NT2/D1 (cell line): ENCODE measurements around the gene DBF4.
"Not testable (repeated sequence)": the region's sequence is repeated elsewhere in the genome, so short reads cannot be mapped to it uniquely, and the experiment has no call there.

Experiments used
- DNase-seq: peaks from one replicate; pipeline ENCODE4 v3.0.0-alpha.2; 2011; ENCODE audit warnings: low read depth, low spot score
- H3K27me3 ChIP-seq: 2 replicates; pipeline ENCODE4 v1.6.0; 2011; ENCODE audit warnings: mild to moderate bottlenecking; ENCODE audit not compliant: insufficient read length, insufficient read depth
- H3K36me3 ChIP-seq: 2 replicates; pipeline ENCODE4 v1.6.1; 2011; ENCODE audit warnings: mild to moderate bottlenecking, low read length, mixed read lengths; ENCODE audit not compliant: insufficient read depth, insufficient read length
- H3K4me1 ChIP-seq: 2 replicates; pipeline ENCODE4 v1.5.1; 2011; ENCODE audit not compliant: insufficient read depth, insufficient read length
- H3K4me3 ChIP-seq: 2 replicates; pipeline ENCODE4 v1.5.1; 2011; ENCODE audit warnings: low read depth; ENCODE audit not compliant: insufficient read length
- H3K9ac ChIP-seq: 2 replicates; pipeline ENCODE4 v1.6.0; 2011; ENCODE audit warnings: low read depth; ENCODE audit not compliant: insufficient read length
- H3K9me3 ChIP-seq: 2 replicates; pipeline ENCODE4 v1.5.1; 2011; ENCODE audit warnings: mild to moderate bottlenecking, low read length; ENCODE audit not compliant: insufficient read depth
- SUZ12 ChIP-seq: IDR thresholded peaks from 2 replicates; pipeline ENCODE4 v1.6.1; 2011; ENCODE audit not compliant: insufficient read length, insufficient read depth; ENCODE audit errors: extremely low read depth
- YY1 ChIP-seq: IDR thresholded peaks from 2 replicates; pipeline ENCODE4 v1.6.1; 2011; ENCODE audit not compliant: insufficient read length, insufficient read depth
- ZNF274 ChIP-seq: IDR thresholded peaks from 2 replicates; pipeline ENCODE4 v1.6.1; 2011; ENCODE audit warnings: mild to moderate bottlenecking, low read depth, low read length

The DBF4 gene

GRCh38 chr7:87852306-87852705 is 24.0 kb upstream of the DBF4 start:
- H3K36me3 ChIP-seq = peaks cover 15% of the 10 kb centered on the region

GRCh38 chr7:87853237-87853864 is 22.9 kb upstream of the DBF4 start:
- H3K4me1 ChIP-seq = no peaks in the 10 kb centered on the region
- no peaks in the 10 kb centered on the region for H3K9me3 ChIP-seq
- no peak overlapping the region for H3K4me3 ChIP-seq
- TF ChIP-seq SUZ12 (no peak), YY1 (no peak), ZNF274 (no peak)
- H3K9ac ChIP-seq = no peak overlapping the region
- no peak for DNase-seq
- peaks cover 18% of the 10 kb centered on the region for H3K36me3 ChIP-seq
- no peaks in the 10 kb centered on the region for H3K27me3 ChIP-seq

More at GRCh38 chr7:87852306-87852705, 24.0 kb upstream of the DBF4 start:
- Histone ChIP-seq H3K27me3 (no peaks in the 10 kb centered on the region), H3K9ac (no peak overlapping the region), H3K9me3 (no peaks in the 10 kb centered on the region), H3K4me3 (no peak overlapping the region), H3K4me1 (no peaks in the 10 kb centered on the region)
- no peak for DNase-seq
- TF ChIP-seq YY1 (no peak), SUZ12 (no peak), ZNF274 (no peak)

- H3K4me3 ChIP-seq = no peak overlapping the region
- H3K27me3 ChIP-seq = no peaks in the 10 kb centered on the region
- H3K9me3 ChIP-seq = no peaks in the 10 kb centered on the region
- no peak overlapping the region for H3K9ac ChIP-seq
- DNase-seq = no peak
- TF ChIP-seq YY1 (no peak), ZNF274 (no peak), SUZ12 (no peak)
- H3K4me1 ChIP-seq = no peaks in the 10 kb centered on the region
- peaks cover 13% of the 10 kb centered on the region for H3K36me3 ChIP-seq
Measured at GRCh38 chr7:87858417-87859100, 17.7 kb upstream of the DBF4 start.

- Histone ChIP-seq H3K36me3 (peaks cover 9% of the 10 kb centered on the region), H3K9me3 (peaks cover 27% of the 10 kb centered on the region)
- TF ChIP-seq YY1 = no peak
- no peak for TF ChIP-seq ZNF274
Measured at GRCh38 chr7:87866089-87866488, 10.2 kb upstream of the DBF4 start.

GRCh38 chr7:87866533-87866932 is 9.8 kb upstream of the DBF4 start:
- not testable (repeated sequence) for DNase-seq, H3K9ac ChIP-seq, H3K4me1 ChIP-seq, H3K27me3 ChIP-seq, H3K4me3 ChIP-seq
- Histone ChIP-seq H3K36me3 (peaks cover 14% of the 10 kb centered on the region), H3K9me3 (peaks cover 31% of the 10 kb centered on the region)

More at GRCh38 chr7:87866089-87866488, 10.2 kb upstream of the DBF4 start:
- DNase-seq = no peak
- Histone ChIP-seq H3K4me3 (no peak overlapping the region), H3K4me1 (no peaks in the 10 kb centered on the region), H3K27me3 (no peaks in the 10 kb centered on the region), H3K9ac (no peak overlapping the region)

DNA sequence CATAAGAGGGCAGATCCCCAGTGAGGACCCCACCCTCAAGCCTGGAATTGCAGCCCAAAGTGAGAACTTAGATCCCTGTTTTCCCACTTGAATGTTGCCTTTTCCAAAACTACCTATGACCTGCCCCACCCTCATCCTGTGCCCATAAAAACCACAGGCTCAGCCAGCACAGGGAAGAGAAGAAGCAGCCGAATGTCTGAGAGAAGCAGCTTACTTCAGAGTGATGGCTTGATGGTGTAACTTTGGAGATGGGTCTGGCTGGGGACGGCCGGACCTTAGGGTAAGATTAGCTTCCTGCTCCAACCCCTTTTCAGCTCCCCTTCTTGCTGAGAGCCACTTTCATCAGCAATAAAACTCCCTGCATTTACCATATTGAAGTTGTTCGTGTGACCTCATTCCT is 5.8 kb upstream of the DBF4 start:
- no peaks in the 10 kb centered on the region for H3K27me3 ChIP-seq
- no peak overlapping the region for H3K4me3 ChIP-seq
- no peak for TF ChIP-seq SUZ12
- no peak for TF ChIP-seq ZNF274
- TF ChIP-seq YY1 = no peak
- H3K9me3 ChIP-seq = peaks cover 37% of the 10 kb centered on the region
- no peak for DNase-seq
- no peaks in the 10 kb centered on the region for H3K4me1 ChIP-seq
- H3K9ac ChIP-seq = no peak overlapping the region
- H3K36me3 ChIP-seq = peaks cover 14% of the 10 kb centered on the region

DNA sequence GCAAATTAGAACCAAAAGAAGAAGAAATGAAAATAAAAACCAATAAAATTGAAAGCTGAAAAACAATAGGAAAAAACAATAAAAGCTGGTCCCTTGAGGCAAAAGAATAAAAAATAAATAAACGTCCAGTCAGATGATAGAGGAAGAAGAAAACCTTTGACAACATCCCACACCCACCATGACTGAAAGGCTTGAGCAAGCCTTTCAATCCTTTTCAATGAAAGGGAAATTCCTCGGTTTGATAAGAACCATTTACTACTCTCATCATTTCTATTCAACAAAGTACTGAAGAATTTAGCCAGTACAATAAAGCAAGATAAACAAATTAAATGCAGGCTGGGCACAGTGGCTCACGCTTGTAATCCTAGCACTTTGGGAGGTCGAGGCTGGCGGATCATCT is 3.9 kb upstream of the DBF4 start:
- no peaks in the 10 kb centered on the region for H3K4me1 ChIP-seq
- TF ChIP-seq SUZ12 (no peak), YY1 (no peak), ZNF274 (no peak)
- H3K9ac ChIP-seq = no peak overlapping the region
- no peaks in the 10 kb centered on the region for H3K27me3 ChIP-seq
- H3K9me3 ChIP-seq = peaks cover 25% of the 10 kb centered on the region
- no peak for DNase-seq
- H3K4me3 ChIP-seq = no peak overlapping the region
- H3K36me3 ChIP-seq = peaks cover 14% of the 10 kb centered on the region

- H3K4me1 ChIP-seq, H3K4me3 ChIP-seq, DNase-seq, H3K27me3 ChIP-seq, H3K9ac ChIP-seq: not testable (repeated sequence)
- peaks cover 15% of the 10 kb centered on the region for H3K36me3 ChIP-seq
- H3K9me3 ChIP-seq = peaks cover 25% of the 10 kb centered on the region
Measured at GRCh38 chr7:87873328-87873727, 3.0 kb upstream of the DBF4 start.
